ENCODE results near the gene DCTD.

DNA sequence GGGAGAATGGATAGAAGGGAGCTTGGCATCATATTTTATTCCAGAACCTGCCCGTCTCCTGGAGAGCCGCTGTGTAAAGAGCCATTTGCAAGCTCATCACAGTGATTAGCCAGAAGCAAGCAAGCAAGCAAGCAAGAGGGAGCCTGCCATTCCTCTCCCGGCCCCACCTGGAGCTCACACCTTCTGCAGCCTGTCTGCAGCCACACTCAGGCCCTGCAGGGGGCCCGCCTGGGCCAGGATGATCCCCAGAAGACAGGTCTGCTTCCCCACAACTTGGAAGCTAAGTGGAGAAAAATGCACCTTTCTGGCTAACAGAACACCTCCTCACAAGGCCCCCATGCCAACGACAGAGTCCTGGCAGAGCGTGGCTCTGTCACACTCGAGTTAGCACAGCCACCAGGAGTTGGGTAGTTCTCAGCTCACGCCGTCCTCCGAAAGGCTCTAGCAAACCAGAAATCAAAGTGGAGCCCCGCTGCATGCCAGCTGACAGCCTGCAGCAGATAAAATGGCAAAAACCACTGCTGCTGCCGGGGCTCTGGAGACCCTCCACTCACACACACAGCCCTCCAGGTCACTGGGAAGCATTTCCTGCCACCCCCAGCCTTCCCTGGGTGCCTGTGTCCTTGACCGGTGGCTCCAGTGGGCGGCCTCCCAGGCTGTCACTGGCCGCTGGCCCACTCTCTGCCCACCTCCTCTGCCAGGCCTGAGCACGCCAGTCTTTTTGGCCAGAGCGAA is 54.9 kb downstream of the DCTD start:
- no peak for TF ChIP-seq EZH2 (IDR thresholded peaks at IDR 0.05; ENCODE audit: insufficient read depth, poor library complexity, severe bottlenecking)
- no peak for TF ChIP-seq EZH2phosphoT487 (IDR thresholded peaks at IDR 0.05; ENCODE audit: insufficient read depth, low read depth)
